GM23338 (cell line): ENCODE data around the gene FMN1. TPM values are rescaled to one million over a fixed set of nuclear protein-coding genes. Genes with fewer than 3 reads are reported as not detected.

Experiments
- ATAC-seq: fragments of 200-7000 bp; cut with Tn5 transposase; 3 replicates; pipeline ENCODE4 v1.9.1; 2020
- DNase-seq: peaks from one replicate; pipeline ENCODE4 v3.0.0-alpha.2; 2015; ENCODE audit warnings: low spot score
- H2AFZ ChIP-seq: fragments of 200-600 bp; sonication (generic); 2 replicates; pipeline ENCODE4 v1.8.0; 2016; ENCODE audit warnings: antibody characterized with exemption, mild to moderate bottlenecking, moderate library complexity
- H3F3A ChIP-seq: fragments of 200-600 bp; sonication (generic); replicated peaks from 2 replicates; pipeline ENCODE4 v1.8.0; 2017; ENCODE audit warnings: antibody characterized with exemption, mixed run types, low read depth
- H3K27ac ChIP-seq: fragments of 200-600 bp; sonication (generic); 2 replicates; pipeline ENCODE4 v1.6.1; 2016; ENCODE audit warnings: low read depth
- H3K27me3 ChIP-seq: fragments of 200-600 bp; sonication (generic); 2 replicates; pipeline ENCODE4 v1.8.0; 2016; ENCODE audit warnings: mild to moderate bottlenecking, mixed run types, moderate library complexity; ENCODE audit not compliant: insufficient read depth
- H3K36me3 ChIP-seq: fragments of 200-600 bp; sonication (generic); 2 replicates; pipeline ENCODE4 v1.8.0; 2016; ENCODE audit warnings: mild to moderate bottlenecking; ENCODE audit not compliant: insufficient read depth
- H3K4me1 ChIP-seq: fragments of 200-600 bp; sonication (generic); 2 replicates; pipeline ENCODE4 v1.8.0; 2016; ENCODE audit warnings: mild to moderate bottlenecking, moderate library complexity; ENCODE audit not compliant: insufficient read depth
- H3K4me2 ChIP-seq: fragments of 200-600 bp; sonication (generic); 2 replicates; pipeline ENCODE4 v1.7.1; 2017; ENCODE audit warnings: mixed run types
- H3K4me3 ChIP-seq: fragments of 200-600 bp; sonication (generic); 2 replicates; pipeline ENCODE4 v1.6.1; 2016; ENCODE audit warnings: mixed run types
- H3K79me2 ChIP-seq: fragments of 200-600 bp; sonication (generic); replicated peaks from 2 replicates; pipeline ENCODE4 v1.8.0; 2017; ENCODE audit warnings: mild to moderate bottlenecking; ENCODE audit not compliant: insufficient read depth
- H3K9me2 ChIP-seq: fragments of 200-600 bp; sonication (generic); 2 replicates; pipeline ENCODE4 v1.8.0; 2017; ENCODE audit not compliant: insufficient read depth
- H4K20me1 ChIP-seq: fragments of 200-600 bp; sonication (generic); replicated peaks from 2 replicates; pipeline ENCODE4 v1.8.0; 2017; ENCODE audit warnings: mild to moderate bottlenecking; ENCODE audit not compliant: insufficient read depth
- H3K27ac Mint-ChIP-seq: 2 replicates; pipeline ENCODE4 v1.8.0; 2020; ENCODE audit warnings: inconsistent platforms, mild to moderate bottlenecking, moderate library complexity, mixed read lengths
- H3K27me3 Mint-ChIP-seq: 3 replicates; pipeline ENCODE4 v1.8.0; 2022; ENCODE audit warnings: low read depth, mild to moderate bottlenecking, moderate library complexity, mixed read lengths, inconsistent platforms; ENCODE audit not compliant: insufficient read depth, poor library complexity
- H3K36me3 Mint-ChIP-seq: 3 replicates; pipeline ENCODE4 v1.8.0; 2021; ENCODE audit warnings: low read depth, mild to moderate bottlenecking, inconsistent platforms, moderate library complexity, mixed read lengths
- H3K4me1 Mint-ChIP-seq: 3 replicates; pipeline ENCODE4 v1.8.0; 2020; ENCODE audit warnings: mild to moderate bottlenecking, inconsistent platforms, mixed read lengths
- H3K4me3 Mint-ChIP-seq: 3 replicates; pipeline ENCODE4 v1.8.0; 2021; ENCODE audit warnings: moderate library complexity, mild to moderate bottlenecking, inconsistent platforms, mixed read lengths
- H3K9me3 Mint-ChIP-seq: 3 replicates; pipeline ENCODE4 v1.8.0; 2020; ENCODE audit warnings: moderate library complexity, mild to moderate bottlenecking, inconsistent platforms, mixed read lengths
- EZH2 ChIP-seq: fragments of 200-600 bp; sonication (generic); IDR thresholded peaks from one replicate; pipeline ENCODE4 v1.8.0; 2017; ENCODE audit warnings: antibody characterized with exemption, mild to moderate bottlenecking, low read depth; ENCODE audit not compliant: unreplicated experiment
- POLR2AphosphoS5 ChIP-seq: IDR thresholded peaks from 2 replicates; pipeline ENCODE4 v1.6.1; 2016; ENCODE audit warnings: antibody characterized with exemption, low read depth
- polyA plus RNA-seq: library from polyadenylated mRNA; unstranded; fragments of >200 nt; fragmentation: Nextera tagmentation; extraction: Ambion mirVana; gene quantifications from 2 replicates; pipeline ENCODE4 v1.2.1, GENCODE V29; 2016
- total RNA-seq: library from RNA; depleted of rRNA; stranded (reverse); fragments of >200 nt; shearing (Covaris generic); gene quantifications from 2 replicates; pipeline ENCODE4 v1.2.3, GENCODE V29; 2014
- TF ChIP-seq, protein P1 (sequence below), 2 experiments: fragments of 200-600 bp in 1 of 2; sonication (generic) in 1 of 2; conservative IDR thresholded peaks; 2 replicates each; pipeline versions ENCODE4 v1.5.1 to v1.6.1; 2016 to 2017; ENCODE audit warnings: antibody characterized with exemption in 2 of 2, low read depth in 2 of 2, mild to moderate bottlenecking in 2 of 2, moderate library complexity in 1 of 2
- TF ChIP-seq, protein P2 (sequence below): IDR thresholded peaks from one replicate; pipeline ENCODE4 v1.6.1; 2018; ENCODE audit warnings: antibody characterized with exemption; ENCODE audit not compliant: unreplicated experiment
- TF ChIP-seq, protein P3 (sequence below): fragments of 250-450 bp; sonication (Bioruptor Pico); IDR thresholded peaks from 2 replicates; pipeline ENCODE4 v1.5.0; 2020; ENCODE audit warnings: mild to moderate bottlenecking, moderate library complexity

Gene FMN1
- total and polyA plus RNA-seq, 2 experiments from 2014 or later, result 1.2 to 1.6 TPM

DNA sequence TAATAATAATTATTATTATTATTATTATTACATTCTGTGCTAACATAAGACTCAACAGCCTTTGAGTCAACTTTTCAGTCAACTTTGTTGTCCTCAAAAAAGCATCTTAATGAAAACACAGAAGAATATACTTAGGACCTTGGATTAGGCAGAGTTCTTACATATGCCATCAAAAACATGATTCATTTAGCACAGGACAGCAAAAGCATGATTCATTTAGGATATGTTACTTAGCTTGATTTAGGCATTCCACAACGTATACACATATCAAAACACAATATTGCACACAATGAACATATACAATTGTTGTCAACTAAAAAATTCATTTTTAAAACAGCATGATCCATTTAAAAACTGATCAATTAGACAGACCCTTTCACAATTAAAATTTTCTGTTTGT lies 213.0 kb downstream of the FMN1 start:
- Histone ChIP-seq H3K27ac (no peak overlapping the region), H4K20me1 (no peaks in the 10 kb centered on the region), H2AFZ (no peak overlapping the region), H3K4me1 (no peaks in the 10 kb centered on the region), H3K36me3 (no peaks in the 10 kb centered on the region), H3F3A (no peaks in the 10 kb centered on the region), H3K4me2 (no peak overlapping the region), H3K9me2 (no peaks in the 10 kb centered on the region), H3K4me3 (no peak overlapping the region), H3K27me3 (no peaks in the 10 kb centered on the region), H3K79me2 (no peaks in the 10 kb centered on the region)
- Mint-ChIP-seq H3K36me3 (no peaks in the 10 kb centered on the region), H3K27me3 (peaks cover 2% of the 10 kb centered on the region), H3K4me1 (no peaks in the 10 kb centered on the region), H3K9me3 (no peaks in the 10 kb centered on the region), H3K4me3 (no peak overlapping the region), H3K27ac (no peak overlapping the region)
- DNase-seq, result no peak
- ATAC-seq, result no peak
- TF ChIP-seq, protein P1, sequence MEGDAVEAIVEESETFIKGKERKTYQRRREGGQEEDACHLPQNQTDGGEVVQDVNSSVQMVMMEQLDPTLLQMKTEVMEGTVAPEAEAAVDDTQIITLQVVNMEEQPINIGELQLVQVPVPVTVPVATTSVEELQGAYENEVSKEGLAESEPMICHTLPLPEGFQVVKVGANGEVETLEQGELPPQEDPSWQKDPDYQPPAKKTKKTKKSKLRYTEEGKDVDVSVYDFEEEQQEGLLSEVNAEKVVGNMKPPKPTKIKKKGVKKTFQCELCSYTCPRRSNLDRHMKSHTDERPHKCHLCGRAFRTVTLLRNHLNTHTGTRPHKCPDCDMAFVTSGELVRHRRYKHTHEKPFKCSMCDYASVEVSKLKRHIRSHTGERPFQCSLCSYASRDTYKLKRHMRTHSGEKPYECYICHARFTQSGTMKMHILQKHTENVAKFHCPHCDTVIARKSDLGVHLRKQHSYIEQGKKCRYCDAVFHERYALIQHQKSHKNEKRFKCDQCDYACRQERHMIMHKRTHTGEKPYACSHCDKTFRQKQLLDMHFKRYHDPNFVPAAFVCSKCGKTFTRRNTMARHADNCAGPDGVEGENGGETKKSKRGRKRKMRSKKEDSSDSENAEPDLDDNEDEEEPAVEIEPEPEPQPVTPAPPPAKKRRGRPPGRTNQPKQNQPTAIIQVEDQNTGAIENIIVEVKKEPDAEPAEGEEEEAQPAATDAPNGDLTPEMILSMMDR (conservative IDR thresholded peaks at IDR 0.05; ENCODE audit: low read depth in 2 of 2), result no peak
- TF ChIP-seq POLR2AphosphoS5, result no peak

DNA sequence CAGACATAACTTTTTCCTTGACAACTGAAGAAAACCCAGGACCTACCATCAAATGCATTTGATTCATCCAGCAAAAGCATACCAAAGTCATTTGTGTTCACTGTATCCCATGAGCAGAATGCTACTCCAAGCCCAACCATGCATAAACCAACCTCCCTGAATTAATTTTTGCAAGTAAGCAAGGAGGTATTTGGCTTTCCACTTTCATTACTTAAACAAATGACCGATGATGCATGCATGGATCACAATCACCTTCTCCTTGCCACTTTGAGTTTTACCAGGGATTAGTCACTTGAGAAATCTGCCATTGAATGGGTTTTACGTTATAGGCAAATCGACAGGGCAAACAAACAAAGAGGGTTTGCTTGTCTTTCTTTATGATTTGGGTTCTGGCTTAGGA lies 214.8 kb downstream of the FMN1 start:
- no peak overlapping the region for H3K27ac ChIP-seq
- H2AFZ ChIP-seq, result no peak overlapping the region
- Mint-ChIP-seq H3K9me3 (no peaks in the 10 kb centered on the region), H3K36me3 (no peaks in the 10 kb centered on the region), H3K27ac (no peak overlapping the region), H3K4me3 (no peak overlapping the region), H3K27me3 (peaks cover 2% of the 10 kb centered on the region), H3K4me1 (no peaks in the 10 kb centered on the region)
- H3K79me2 ChIP-seq, result no peaks in the 10 kb centered on the region
- H3K4me2 ChIP-seq, result no peak overlapping the region
- H3K4me1 ChIP-seq, result no peaks in the 10 kb centered on the region
- DNase-seq (no peak), ATAC-seq (no peak)
- H4K20me1 ChIP-seq, result no peaks in the 10 kb centered on the region
- no peaks in the 10 kb centered on the region for H3K27me3 ChIP-seq
- H3K9me2 ChIP-seq, result no peaks in the 10 kb centered on the region
- H3F3A ChIP-seq, result no peaks in the 10 kb centered on the region
- H3K4me3 ChIP-seq, result no peak overlapping the region
- no peaks in the 10 kb centered on the region for H3K36me3 ChIP-seq
- TF ChIP-seq, protein P2, sequence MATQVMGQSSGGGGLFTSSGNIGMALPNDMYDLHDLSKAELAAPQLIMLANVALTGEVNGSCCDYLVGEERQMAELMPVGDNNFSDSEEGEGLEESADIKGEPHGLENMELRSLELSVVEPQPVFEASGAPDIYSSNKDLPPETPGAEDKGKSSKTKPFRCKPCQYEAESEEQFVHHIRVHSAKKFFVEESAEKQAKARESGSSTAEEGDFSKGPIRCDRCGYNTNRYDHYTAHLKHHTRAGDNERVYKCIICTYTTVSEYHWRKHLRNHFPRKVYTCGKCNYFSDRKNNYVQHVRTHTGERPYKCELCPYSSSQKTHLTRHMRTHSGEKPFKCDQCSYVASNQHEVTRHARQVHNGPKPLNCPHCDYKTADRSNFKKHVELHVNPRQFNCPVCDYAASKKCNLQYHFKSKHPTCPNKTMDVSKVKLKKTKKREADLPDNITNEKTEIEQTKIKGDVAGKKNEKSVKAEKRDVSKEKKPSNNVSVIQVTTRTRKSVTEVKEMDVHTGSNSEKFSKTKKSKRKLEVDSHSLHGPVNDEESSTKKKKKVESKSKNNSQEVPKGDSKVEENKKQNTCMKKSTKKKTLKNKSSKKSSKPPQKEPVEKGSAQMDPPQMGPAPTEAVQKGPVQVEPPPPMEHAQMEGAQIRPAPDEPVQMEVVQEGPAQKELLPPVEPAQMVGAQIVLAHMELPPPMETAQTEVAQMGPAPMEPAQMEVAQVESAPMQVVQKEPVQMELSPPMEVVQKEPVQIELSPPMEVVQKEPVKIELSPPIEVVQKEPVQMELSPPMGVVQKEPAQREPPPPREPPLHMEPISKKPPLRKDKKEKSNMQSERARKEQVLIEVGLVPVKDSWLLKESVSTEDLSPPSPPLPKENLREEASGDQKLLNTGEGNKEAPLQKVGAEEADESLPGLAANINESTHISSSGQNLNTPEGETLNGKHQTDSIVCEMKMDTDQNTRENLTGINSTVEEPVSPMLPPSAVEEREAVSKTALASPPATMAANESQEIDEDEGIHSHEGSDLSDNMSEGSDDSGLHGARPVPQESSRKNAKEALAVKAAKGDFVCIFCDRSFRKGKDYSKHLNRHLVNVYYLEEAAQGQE, result no peak
- no peak for TF ChIP-seq EZH2
- TF ChIP-seq, protein P3, sequence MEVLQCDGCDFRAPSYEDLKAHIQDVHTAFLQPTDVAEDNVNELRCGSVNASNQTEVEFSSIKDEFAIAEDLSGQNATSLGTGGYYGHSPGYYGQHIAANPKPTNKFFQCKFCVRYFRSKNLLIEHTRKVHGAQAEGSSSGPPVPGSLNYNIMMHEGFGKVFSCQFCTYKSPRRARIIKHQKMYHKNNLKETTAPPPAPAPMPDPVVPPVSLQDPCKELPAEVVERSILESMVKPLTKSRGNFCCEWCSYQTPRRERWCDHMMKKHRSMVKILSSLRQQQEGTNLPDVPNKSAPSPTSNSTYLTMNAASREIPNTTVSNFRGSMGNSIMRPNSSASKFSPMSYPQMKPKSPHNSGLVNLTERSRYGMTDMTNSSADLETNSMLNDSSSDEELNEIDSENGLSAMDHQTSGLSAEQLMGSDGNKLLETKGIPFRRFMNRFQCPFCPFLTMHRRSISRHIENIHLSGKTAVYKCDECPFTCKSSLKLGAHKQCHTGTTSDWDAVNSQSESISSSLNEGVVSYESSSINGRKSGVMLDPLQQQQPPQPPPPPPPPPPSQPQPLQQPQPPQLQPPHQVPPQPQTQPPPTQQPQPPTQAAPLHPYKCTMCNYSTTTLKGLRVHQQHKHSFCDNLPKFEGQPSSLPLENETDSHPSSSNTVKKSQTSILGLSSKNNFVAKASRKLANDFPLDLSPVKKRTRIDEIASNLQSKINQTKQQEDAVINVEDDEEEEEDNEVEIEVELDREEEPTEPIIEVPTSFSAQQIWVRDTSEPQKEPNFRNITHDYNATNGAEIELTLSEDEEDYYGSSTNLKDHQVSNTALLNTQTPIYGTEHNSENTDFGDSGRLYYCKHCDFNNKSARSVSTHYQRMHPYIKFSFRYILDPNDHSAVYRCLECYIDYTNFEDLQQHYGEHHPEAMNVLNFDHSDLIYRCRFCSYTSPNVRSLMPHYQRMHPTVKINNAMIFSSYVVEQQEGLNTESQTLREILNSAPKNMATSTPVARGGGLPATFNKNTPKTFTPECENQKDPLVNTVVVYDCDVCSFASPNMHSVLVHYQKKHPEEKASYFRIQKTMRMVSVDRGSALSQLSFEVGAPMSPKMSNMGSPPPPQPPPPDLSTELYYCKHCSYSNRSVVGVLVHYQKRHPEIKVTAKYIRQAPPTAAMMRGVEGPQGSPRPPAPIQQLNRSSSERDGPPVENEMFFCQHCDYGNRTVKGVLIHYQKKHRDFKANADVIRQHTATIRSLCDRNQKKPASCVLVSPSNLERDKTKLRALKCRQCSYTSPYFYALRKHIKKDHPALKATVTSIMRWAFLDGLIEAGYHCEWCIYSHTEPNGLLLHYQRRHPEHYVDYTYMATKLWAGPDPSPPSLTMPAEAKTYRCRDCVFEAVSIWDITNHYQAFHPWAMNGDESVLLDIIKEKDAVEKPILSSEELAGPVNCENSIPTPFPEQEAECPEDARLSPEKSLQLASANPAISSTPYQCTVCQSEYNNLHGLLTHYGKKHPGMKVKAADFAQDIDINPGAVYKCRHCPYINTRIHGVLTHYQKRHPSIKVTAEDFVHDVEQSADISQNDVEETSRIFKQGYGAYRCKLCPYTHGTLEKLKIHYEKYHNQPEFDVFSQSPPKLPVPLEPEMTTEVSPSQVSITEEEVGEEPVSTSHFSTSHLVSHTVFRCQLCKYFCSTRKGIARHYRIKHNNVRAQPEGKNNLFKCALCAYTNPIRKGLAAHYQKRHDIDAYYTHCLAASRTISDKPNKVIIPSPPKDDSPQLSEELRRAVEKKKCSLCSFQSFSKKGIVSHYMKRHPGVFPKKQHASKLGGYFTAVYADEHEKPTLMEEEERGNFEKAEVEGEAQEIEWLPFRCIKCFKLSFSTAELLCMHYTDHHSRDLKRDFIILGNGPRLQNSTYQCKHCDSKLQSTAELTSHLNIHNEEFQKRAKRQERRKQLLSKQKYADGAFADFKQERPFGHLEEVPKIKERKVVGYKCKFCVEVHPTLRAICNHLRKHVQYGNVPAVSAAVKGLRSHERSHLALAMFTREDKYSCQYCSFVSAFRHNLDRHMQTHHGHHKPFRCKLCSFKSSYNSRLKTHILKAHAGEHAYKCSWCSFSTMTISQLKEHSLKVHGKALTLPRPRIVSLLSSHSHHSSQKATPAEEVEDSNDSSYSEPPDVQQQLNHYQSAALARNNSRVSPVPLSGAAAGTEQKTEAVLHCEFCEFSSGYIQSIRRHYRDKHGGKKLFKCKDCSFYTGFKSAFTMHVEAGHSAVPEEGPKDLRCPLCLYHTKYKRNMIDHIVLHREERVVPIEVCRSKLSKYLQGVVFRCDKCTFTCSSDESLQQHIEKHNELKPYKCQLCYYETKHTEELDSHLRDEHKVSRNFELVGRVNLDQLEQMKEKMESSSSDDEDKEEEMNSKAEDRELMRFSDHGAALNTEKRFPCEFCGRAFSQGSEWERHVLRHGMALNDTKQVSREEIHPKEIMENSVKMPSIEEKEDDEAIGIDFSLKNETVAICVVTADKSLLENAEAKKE (CRISPR knock-in tag), result no peak
